Measurements from ENCODE around the gene FBXO4. TPM values are rescaled to one million over a fixed set of nuclear protein-coding genes. Genes with fewer than 3 reads are reported as not detected.

Gene FBXO4
- total RNA-seq, 1 experiment from 2014 or later = 9.6 TPM

DNA sequence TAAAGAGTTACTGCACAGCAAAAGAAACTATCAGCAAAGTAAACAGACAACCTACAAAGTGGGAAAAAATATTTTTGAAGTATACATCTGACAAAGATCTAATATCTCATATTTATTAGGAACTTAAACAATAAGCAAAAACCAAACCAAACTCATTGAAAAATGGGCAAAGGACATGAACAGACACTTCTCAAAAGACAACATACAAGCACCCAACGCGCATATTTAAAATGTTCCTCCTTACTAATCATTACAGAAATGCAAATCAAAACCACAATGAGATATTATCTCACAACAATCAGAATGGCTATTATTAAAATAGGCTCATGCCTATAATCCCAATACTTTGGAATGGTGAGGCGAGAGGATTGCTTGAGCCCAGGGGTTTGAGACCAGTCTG, 48.0 kb downstream of the FBXO4 start:
- TF ChIP-seq EZH2 (IDR thresholded peaks at IDR 0.05; ENCODE audit: borderline replicate concordance, low read depth, low read length, poor library complexity, severe bottlenecking) = no peak
- TF ChIP-seq, protein P1, sequence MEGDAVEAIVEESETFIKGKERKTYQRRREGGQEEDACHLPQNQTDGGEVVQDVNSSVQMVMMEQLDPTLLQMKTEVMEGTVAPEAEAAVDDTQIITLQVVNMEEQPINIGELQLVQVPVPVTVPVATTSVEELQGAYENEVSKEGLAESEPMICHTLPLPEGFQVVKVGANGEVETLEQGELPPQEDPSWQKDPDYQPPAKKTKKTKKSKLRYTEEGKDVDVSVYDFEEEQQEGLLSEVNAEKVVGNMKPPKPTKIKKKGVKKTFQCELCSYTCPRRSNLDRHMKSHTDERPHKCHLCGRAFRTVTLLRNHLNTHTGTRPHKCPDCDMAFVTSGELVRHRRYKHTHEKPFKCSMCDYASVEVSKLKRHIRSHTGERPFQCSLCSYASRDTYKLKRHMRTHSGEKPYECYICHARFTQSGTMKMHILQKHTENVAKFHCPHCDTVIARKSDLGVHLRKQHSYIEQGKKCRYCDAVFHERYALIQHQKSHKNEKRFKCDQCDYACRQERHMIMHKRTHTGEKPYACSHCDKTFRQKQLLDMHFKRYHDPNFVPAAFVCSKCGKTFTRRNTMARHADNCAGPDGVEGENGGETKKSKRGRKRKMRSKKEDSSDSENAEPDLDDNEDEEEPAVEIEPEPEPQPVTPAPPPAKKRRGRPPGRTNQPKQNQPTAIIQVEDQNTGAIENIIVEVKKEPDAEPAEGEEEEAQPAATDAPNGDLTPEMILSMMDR (conservative IDR thresholded peaks at IDR 0.05; ENCODE audit: low read depth, low read length) = no peak
- intact Hi-C loops (cut with micrococcal nuclease; ENCODE audit: unreplicated experiment) = no loop called here
- no TSS peak for BruUV-seq (replicated peaks)
- POLR2A ChIA-PET (ENCODE audit: low non-redundant PET) = no interaction called here
- no peak overlapping the region for H3K4me3 ChIP-seq (ENCODE audit: low read depth, low read length, poor library complexity, severe bottlenecking)
- no peaks in the 10 kb centered on the region for H3K27me3 ChIP-seq (replicated peaks; ENCODE audit: insufficient read depth, low read depth, low read length, poor library complexity)
- H3K27ac ChIP-seq (ENCODE audit: low read depth, low read length, poor library complexity, severe bottlenecking) = no peak overlapping the region
- CTCF ChIA-PET = no interaction called here
- no peak for DNase-seq (ENCODE audit: low spot score)
- H3K36me3 ChIP-seq (ENCODE audit: insufficient read depth, low read length, poor library complexity, severe bottlenecking) = no peaks in the 10 kb centered on the region
- H3K9me3 ChIP-seq (ENCODE audit: low read depth, low read length, poor library complexity, severe bottlenecking) = no peaks in the 10 kb centered on the region
- no peaks in the 10 kb centered on the region for H3K4me1 ChIP-seq (ENCODE audit: insufficient read depth, low read length, poor library complexity, severe bottlenecking)

DNA sequence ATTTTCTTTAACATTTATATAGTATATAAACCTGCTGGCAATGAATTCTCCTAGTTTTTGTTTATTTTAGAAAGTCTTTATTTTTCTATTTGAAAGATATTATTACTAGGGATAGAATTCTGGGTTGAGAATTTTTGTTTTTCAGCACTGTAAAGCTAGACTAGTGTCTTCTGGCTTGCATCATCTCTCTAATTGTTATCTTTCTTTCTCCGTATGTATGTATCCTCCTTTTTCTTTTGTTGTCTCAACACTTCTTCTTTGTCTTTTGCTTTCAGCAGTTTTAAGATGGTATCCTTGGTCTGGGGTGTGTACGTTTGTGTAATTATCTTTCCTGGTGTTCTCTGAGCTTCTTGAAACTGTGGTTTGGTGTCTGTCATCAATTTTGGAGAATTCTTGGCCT, 48.8 kb downstream of the FBXO4 start:
- H3K4me3 ChIP-seq (ENCODE audit: low read depth, low read length, poor library complexity, severe bottlenecking) = no peak overlapping the region
- no TSS peak for BruUV-seq (replicated peaks)
- no peaks in the 10 kb centered on the region for H3K27me3 ChIP-seq (replicated peaks; ENCODE audit: insufficient read depth, low read depth, low read length, poor library complexity)
- no peak overlapping the region for H3K27ac ChIP-seq (ENCODE audit: low read depth, low read length, poor library complexity, severe bottlenecking)
- no peaks in the 10 kb centered on the region for H3K4me1 ChIP-seq (ENCODE audit: insufficient read depth, low read length, poor library complexity, severe bottlenecking)
- ChIA-PET CTCF (no interaction called here), POLR2A (ENCODE audit: low non-redundant PET) (no interaction called here)
- H3K9me3 ChIP-seq (ENCODE audit: low read depth, low read length, poor library complexity, severe bottlenecking) = no peaks in the 10 kb centered on the region
- intact Hi-C loops (cut with micrococcal nuclease; ENCODE audit: unreplicated experiment) = no loop called here
- DNase-seq (ENCODE audit: low spot score) = no peak
- TF ChIP-seq, protein P1 (conservative IDR thresholded peaks at IDR 0.05; ENCODE audit: low read depth, low read length) = no peak
- no peaks in the 10 kb centered on the region for H3K36me3 ChIP-seq (ENCODE audit: insufficient read depth, low read length, poor library complexity, severe bottlenecking)

DNA sequence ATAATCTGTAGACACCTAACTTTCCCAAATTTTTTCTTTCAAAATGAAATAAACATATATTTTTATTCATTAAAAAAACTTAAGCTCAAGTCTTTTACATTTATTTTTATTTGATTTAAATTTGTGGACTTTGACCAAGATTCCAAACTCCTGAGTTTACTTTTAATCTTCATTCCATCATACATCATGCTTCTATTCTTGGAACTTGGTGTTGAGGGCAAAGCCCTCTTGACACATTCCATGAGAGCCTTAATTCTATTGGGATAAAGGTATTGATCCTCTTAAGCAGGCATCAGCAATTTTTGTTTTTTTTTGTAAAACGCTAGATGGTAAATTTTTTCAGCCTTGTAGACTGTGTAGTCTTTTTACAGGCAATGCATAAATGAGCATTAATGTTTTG, 53.6 kb downstream of the FBXO4 start:
- intact Hi-C loops (cut with micrococcal nuclease; ENCODE audit: unreplicated experiment) = no loop called here
- POLR2A ChIA-PET (ENCODE audit: low non-redundant PET) = no interaction called here
- no TSS peak for BruUV-seq (replicated peaks)

More for the DNA sequence above, 53.6 kb downstream of the FBXO4 start:
- TF ChIP-seq, protein P1 (conservative IDR thresholded peaks at IDR 0.05; ENCODE audit: low read depth, low read length) = no peak
- TF ChIP-seq EZH2 (IDR thresholded peaks at IDR 0.05; ENCODE audit: borderline replicate concordance, low read depth, low read length, poor library complexity, severe bottlenecking) = no peak
- no peak for DNase-seq (ENCODE audit: low spot score)
- Histone ChIP-seq H3K4me1 (ENCODE audit: insufficient read depth, low read length, poor library complexity, severe bottlenecking) (no peaks in the 10 kb centered on the region), H3K36me3 (ENCODE audit: insufficient read depth, low read length, poor library complexity, severe bottlenecking) (no peaks in the 10 kb centered on the region), H3K27me3 (replicated peaks; ENCODE audit: insufficient read depth, low read depth, low read length, poor library complexity) (no peaks in the 10 kb centered on the region), H3K27ac (ENCODE audit: low read depth, low read length, poor library complexity, severe bottlenecking) (no peak overlapping the region), H3K4me3 (ENCODE audit: low read depth, low read length, poor library complexity, severe bottlenecking) (no peak overlapping the region), H3K9me3 (ENCODE audit: low read depth, low read length, poor library complexity, severe bottlenecking) (no peaks in the 10 kb centered on the region)
- CTCF ChIA-PET = no interaction called here
